ENCODE measurements around the gene FAM168B.

The FAM168B gene

DNA sequence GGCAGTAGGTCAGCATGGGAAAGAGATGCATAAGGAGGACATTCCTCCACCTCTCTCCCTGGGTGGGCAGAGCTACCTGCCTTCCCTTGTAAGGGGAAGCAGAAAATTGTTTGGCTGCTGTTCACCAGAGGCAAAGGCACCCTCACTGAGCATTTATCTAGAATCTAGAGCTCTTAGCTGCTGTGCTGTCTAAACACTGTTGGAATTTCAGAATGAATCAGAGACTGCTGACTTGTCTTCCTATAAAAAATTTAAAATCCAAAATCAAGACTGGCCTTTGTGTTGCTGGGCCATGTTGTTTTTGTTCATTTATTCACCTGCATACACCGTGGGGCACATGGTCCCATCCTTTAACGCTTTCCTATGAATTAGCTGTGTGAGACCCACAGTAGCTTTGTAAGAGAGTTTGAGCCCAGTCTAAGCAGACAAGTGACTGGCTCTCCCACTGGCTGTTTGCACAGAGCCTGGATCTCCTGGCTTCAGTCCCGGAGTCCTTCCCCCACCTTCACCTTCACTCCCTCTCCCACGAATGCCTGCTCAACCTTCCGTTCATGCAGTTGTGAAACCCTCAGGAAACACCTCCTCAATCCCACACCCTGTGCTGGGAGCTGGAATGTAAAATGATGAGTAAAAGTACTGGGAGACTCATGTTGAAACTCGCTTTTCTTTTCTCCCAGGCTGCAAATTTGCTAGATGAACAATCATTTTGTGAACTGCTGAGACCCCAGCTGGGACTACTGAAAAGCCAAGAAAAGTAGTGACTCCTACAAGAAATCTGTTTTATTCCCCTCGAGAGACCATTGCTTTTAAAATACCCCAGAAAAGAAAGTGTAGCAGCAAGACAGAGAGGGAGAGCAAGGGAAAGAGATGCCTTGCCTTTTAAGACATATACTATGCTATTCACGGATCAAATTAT lies 76.2 kb downstream of the FAM168B start:
- peak; percentile 44; the same call in 2 of the 3 replicates for ATAC-seq
- no peak for TF ChIP-seq CSDC2 (CRISPR knock-in tag; IDR thresholded peaks at IDR 0.05)
- no peak for TF ChIP-seq BACH2 (CRISPR knock-in tag; IDR thresholded peaks at IDR 0.05; ENCODE audit: borderline replicate concordance)
- no peak for TF ChIP-seq GLIS3 (CRISPR knock-in tag; IDR thresholded peaks at IDR 0.05)
- TF ChIP-seq ZNF565 (CRISPR knock-in tag; conservative IDR thresholded peaks at IDR 0.05; ENCODE audit: low read depth), result no peak
- TF ChIP-seq SNAI2 (CRISPR knock-in tag; IDR thresholded peaks at IDR 0.05), result no peak
- no peak for TF ChIP-seq ISL1 (CRISPR knock-in tag; IDR thresholded peaks at IDR 0.05)
- TF ChIP-seq ZFP3 (CRISPR knock-in tag; IDR thresholded peaks at IDR 0.05), result no peak
- no peak for TF ChIP-seq ZNF8 (CRISPR knock-in tag; IDR thresholded peaks at IDR 0.05)

DNA sequence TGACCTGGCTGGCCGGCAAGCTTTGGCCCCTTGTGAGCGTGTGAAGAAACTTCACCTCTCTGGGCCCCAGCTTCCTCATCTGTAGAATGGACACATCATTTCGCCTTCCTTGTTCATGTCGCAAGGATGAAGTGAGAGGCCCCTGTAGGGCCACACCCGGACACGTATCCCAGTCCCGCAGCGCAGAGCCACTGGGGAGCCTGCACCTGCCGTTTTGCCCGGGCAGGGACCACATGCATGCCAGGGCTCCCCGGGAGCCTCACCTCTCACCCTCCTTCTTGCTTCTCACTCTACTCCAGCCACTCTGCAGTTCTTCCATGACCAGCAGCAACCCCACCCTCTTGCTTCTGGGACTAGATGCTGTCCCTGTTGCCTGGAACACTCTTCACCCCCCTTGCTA lies 77.5 kb downstream of the FAM168B start:
- ATAC-seq, result no peak
- no peak for TF ChIP-seq ESRRG (CRISPR knock-in tag; IDR thresholded peaks at IDR 0.05)
- TF ChIP-seq, protein P1, sequence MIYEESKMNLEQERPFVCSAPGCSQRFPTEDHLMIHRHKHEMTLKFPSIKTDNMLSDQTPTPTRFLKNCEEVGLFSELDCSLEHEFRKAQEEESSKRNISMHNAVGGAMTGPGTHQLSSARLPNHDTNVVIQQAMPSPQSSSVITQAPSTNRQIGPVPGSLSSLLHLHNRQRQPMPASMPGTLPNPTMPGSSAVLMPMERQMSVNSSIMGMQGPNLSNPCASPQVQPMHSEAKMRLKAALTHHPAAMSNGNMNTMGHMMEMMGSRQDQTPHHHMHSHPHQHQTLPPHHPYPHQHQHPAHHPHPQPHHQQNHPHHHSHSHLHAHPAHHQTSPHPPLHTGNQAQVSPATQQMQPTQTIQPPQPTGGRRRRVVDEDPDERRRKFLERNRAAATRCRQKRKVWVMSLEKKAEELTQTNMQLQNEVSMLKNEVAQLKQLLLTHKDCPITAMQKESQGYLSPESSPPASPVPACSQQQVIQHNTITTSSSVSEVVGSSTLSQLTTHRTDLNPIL (CRISPR knock-in tag; IDR thresholded peaks at IDR 0.05; ENCODE audit: low read depth), result no peak
- TF ChIP-seq CSDC2 (CRISPR knock-in tag; IDR thresholded peaks at IDR 0.05), result no peak
- TF ChIP-seq, protein P2, sequence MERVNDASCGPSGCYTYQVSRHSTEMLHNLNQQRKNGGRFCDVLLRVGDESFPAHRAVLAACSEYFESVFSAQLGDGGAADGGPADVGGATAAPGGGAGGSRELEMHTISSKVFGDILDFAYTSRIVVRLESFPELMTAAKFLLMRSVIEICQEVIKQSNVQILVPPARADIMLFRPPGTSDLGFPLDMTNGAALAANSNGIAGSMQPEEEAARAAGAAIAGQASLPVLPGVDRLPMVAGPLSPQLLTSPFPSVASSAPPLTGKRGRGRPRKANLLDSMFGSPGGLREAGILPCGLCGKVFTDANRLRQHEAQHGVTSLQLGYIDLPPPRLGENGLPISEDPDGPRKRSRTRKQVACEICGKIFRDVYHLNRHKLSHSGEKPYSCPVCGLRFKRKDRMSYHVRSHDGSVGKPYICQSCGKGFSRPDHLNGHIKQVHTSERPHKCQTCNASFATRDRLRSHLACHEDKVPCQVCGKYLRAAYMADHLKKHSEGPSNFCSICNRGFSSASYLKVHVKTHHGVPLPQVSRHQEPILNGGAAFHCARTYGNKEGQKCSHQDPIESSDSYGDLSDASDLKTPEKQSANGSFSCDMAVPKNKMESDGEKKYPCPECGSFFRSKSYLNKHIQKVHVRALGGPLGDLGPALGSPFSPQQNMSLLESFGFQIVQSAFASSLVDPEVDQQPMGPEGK (CRISPR knock-in tag; IDR thresholded peaks at IDR 0.05; ENCODE audit: borderline replicate concordance), result no peak
- no peak for TF ChIP-seq RARB (CRISPR knock-in tag; IDR thresholded peaks at IDR 0.05)
- TF ChIP-seq, protein P3, sequence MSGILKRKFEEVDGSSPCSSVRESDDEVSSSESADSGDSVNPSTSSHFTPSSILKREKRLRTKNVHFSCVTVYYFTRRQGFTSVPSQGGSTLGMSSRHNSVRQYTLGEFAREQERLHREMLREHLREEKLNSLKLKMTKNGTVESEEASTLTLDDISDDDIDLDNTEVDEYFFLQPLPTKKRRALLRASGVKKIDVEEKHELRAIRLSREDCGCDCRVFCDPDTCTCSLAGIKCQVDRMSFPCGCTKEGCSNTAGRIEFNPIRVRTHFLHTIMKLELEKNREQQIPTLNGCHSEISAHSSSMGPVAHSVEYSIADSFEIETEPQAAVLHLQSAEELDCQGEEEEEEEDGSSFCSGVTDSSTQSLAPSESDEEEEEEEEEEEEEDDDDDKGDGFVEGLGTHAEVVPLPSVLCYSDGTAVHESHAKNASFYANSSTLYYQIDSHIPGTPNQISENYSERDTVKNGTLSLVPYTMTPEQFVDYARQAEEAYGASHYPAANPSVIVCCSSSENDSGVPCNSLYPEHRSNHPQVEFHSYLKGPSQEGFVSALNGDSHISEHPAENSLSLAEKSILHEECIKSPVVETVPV (CRISPR knock-in tag; IDR thresholded peaks at IDR 0.05), result no peak

DNA sequence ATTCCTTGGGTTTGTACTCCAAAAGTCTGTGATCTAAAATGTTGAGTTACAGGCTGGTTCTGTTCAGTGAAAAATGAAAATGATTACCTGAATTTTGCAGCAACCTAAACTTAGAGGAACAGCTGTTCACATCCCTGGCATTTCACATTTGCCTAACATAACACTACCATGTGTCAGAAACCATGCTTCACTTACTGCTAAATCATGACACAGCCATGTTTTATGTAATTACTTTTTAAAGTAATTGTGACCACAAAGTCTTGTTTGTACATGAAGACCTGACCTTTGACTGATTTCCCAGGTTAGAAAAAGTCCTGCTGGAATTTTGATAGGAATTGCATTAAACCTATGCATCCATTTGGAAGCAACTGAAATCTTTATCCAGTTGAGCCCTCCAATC lies 79.1 kb downstream of the FAM168B start:
- TF ChIP-seq, protein P4, sequence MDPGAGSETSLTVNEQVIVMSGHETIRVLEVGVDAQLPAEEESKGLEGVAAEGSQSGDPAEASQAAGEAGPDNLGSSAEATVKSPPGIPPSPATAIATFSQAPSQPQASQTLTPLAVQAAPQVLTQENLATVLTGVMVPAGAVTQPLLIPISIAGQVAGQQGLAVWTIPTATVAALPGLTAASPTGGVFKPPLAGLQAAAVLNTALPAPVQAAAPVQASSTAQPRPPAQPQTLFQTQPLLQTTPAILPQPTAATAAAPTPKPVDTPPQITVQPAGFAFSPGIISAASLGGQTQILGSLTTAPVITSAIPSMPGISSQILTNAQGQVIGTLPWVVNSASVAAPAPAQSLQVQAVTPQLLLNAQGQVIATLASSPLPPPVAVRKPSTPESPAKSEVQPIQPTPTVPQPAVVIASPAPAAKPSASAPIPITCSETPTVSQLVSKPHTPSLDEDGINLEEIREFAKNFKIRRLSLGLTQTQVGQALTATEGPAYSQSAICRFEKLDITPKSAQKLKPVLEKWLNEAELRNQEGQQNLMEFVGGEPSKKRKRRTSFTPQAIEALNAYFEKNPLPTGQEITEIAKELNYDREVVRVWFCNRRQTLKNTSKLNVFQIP (CRISPR knock-in tag; IDR thresholded peaks at IDR 0.05; ENCODE audit: borderline replicate concordance, low read depth), result no peak
- TF ChIP-seq ARNTL (CRISPR knock-in tag; IDR thresholded peaks at IDR 0.05; ENCODE audit: borderline replicate concordance, low read depth) (no peak), TOX (CRISPR knock-in tag; IDR thresholded peaks at IDR 0.05; ENCODE audit: borderline replicate concordance) (no peak), ZC3H10 (CRISPR knock-in tag; IDR thresholded peaks at IDR 0.05) (no peak), ZFP3 (CRISPR knock-in tag; IDR thresholded peaks at IDR 0.05) (no peak), ISL1 (CRISPR knock-in tag; IDR thresholded peaks at IDR 0.05) (no peak), BACH2 (CRISPR knock-in tag; IDR thresholded peaks at IDR 0.05; ENCODE audit: borderline replicate concordance) (no peak), SNAI2 (CRISPR knock-in tag; IDR thresholded peaks at IDR 0.05) (no peak), GLIS3 (CRISPR knock-in tag; IDR thresholded peaks at IDR 0.05) (no peak), ZFP30 (CRISPR knock-in tag; IDR thresholded peaks at IDR 0.05) (no peak), TCF4 (CRISPR knock-in tag; IDR thresholded peaks at IDR 0.05; ENCODE audit: borderline replicate concordance) (no peak), ZNF565 (CRISPR knock-in tag; conservative IDR thresholded peaks at IDR 0.05; ENCODE audit: low read depth) (no peak), ZNF70 (CRISPR knock-in tag; IDR thresholded peaks at IDR 0.05) (no peak), RARB (CRISPR knock-in tag; IDR thresholded peaks at IDR 0.05) (no peak), PPARA (CRISPR knock-in tag; IDR thresholded peaks at IDR 0.05; ENCODE audit: borderline replicate concordance) (no peak)
- TF ChIP-seq, protein P5, sequence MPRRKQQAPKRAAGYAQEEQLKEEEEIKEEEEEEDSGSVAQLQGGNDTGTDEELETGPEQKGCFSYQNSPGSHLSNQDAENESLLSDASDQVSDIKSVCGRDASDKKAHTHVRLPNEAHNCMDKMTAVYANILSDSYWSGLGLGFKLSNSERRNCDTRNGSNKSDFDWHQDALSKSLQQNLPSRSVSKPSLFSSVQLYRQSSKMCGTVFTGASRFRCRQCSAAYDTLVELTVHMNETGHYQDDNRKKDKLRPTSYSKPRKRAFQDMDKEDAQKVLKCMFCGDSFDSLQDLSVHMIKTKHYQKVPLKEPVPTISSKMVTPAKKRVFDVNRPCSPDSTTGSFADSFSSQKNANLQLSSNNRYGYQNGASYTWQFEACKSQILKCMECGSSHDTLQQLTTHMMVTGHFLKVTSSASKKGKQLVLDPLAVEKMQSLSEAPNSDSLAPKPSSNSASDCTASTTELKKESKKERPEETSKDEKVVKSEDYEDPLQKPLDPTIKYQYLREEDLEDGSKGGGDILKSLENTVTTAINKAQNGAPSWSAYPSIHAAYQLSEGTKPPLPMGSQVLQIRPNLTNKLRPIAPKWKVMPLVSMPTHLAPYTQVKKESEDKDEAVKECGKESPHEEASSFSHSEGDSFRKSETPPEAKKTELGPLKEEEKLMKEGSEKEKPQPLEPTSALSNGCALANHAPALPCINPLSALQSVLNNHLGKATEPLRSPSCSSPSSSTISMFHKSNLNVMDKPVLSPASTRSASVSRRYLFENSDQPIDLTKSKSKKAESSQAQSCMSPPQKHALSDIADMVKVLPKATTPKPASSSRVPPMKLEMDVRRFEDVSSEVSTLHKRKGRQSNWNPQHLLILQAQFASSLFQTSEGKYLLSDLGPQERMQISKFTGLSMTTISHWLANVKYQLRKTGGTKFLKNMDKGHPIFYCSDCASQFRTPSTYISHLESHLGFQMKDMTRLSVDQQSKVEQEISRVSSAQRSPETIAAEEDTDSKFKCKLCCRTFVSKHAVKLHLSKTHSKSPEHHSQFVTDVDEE (CRISPR knock-in tag; IDR thresholded peaks at IDR 0.05), result no peak
- TF ChIP-seq, protein P1 (CRISPR knock-in tag; IDR thresholded peaks at IDR 0.05; ENCODE audit: low read depth), result no peak
- TF ChIP-seq, protein P3 (CRISPR knock-in tag; IDR thresholded peaks at IDR 0.05), result no peak
- ATAC-seq, result no peak
